ENCODE measurements around the gene TULP1.

GRCh38 chr6:35524380-35525020 lies 11.8 kb upstream of the TULP1 start:
- TF ChIP-seq JUND (IDR thresholded peaks at IDR 0.05) = no peak
- no peak for TF ChIP-seq EGR1 (IDR thresholded peaks at IDR 0.05; ENCODE audit: low read depth in 2 of 2)
- TF ChIP-seq RXRA (IDR thresholded peaks at IDR 0.05) = no peak
- TF ChIP-seq CTCF (IDR thresholded peaks at IDR 0.05; ENCODE audit: low read depth, low read length, missing input control) = no peak
